HG03442 (cell line): ENCODE results near the gene ANXA6.
"Not testable (repeated sequence)": the region's sequence is repeated elsewhere in the genome, so short reads cannot be mapped to it uniquely, and the experiment has no call there.

ENCODE experiments used
- ATAC-seq: cut with Tn5 transposase; IDR thresholded peaks from one replicate; pipeline ENCODE4 v1.9.1; 2021; ENCODE audit warnings: mild to moderate bottlenecking, moderate library complexity; ENCODE audit not compliant: unreplicated experiment

The ANXA6 gene

DNA sequence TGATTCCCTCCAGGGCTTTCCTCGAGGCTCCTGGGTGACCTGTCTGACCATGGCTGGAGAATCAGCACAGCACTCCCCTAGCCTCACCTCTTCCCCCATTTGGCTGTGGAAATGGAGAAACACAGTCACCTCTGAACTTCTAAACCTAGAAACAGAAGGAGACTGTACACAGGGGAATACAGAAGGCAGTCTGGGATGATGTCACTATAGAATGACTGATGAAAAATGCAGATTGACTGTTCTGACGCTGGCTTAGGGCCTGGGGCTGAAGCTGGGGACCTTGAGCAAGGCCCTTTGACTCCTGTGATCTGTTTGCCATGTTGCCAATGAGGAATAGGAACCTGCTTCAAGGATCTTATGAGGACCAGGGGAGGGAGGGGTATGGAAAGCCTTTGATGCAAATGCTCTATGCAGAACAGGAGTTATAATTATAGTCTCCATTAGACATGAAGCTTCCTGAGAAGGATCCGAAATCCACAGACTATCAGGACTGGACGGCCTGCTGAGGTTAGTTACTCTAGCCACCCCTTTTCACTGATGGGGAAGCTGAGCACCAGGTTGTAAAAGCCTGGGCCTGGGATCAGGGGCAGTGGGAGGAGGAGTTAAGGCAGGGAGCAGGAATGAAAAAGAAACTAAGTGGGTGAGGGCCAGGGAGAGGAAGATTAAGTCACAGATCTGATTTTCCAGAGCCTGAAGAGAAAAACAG lies 24.4 kb upstream of the ANXA6 start:
- ATAC-seq: no peak

- no peak for ATAC-seq
Observed at GRCh38 chr5:151180291-151180690, 22.7 kb upstream of the ANXA6 start.

GRCh38 chr5:151179489-151179840 lies 21.9 kb upstream of the ANXA6 start:
- no peak for ATAC-seq

- no peak for ATAC-seq
Observed at GRCh38 chr5:151178777-151179488, 21.4 kb upstream of the ANXA6 start.

GRCh38 chr5:151178372-151178771 lies 20.8 kb upstream of the ANXA6 start:
- no peak for ATAC-seq

- ATAC-seq: not testable (repeated sequence)
Observed at GRCh38 chr5:151176268-151176667, 18.7 kb upstream of the ANXA6 start.

GRCh38 chr5:151174612-151175101 lies 17.1 kb upstream of the ANXA6 start:
- no peak for ATAC-seq

GRCh38 chr5:151173711-151174611 lies 16.4 kb upstream of the ANXA6 start:
- no peak for ATAC-seq

DNA sequence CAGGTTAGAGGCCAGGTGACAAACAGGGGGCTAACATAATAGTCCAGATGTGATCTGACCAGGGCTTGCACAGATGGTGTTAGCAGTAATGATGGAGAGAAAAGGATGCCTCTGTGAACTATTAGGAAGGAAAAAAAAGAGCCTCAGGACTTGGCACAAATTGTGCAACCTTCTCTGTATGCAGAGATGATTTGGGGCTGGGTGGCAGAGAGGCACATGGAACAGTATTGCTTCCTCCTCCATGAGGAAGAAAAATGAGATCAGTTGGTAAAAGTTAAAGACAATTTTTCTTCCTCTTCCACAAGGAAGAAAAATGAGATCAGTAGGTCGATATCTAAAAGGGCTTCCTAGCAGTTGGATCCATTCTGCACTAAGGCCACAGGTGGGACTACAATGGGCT lies 13.9 kb upstream of the ANXA6 start:
- no peak for ATAC-seq

DNA sequence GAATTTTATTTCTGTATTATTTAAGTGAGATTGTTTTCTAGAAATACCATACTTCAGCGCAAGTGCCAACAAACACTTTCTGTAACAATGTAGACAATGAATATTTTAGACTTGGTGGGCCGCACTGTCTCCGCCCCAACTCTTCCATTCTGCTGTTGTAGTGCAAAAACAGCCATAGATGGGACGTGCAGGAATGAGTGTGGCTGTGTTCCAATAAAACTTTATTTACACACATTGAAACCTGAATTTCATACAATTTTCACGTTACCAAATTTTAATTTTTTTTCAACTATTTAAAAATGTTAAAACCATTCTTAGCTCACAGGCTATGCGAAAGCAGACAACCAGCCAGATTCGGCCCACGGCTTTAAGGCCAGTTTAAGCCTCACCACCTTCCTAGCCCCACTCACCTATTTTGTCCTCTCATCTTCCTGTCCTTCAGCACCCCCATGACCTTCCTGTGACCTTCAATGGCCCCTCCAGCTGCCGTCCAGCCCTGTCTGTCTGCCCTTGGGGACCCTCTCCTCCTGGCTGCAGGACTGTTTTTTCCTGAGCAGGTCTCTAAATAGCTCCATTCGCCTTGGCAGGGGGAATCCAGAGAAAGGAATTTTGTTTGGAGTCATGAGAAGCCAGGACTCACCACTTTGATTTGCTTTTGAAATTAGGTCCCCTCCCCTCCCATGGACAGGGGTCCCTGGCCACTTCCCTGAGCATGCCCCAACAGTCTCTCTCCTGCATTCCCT lies 11.2 kb upstream of the ANXA6 start:
- no peak for ATAC-seq

DNA sequence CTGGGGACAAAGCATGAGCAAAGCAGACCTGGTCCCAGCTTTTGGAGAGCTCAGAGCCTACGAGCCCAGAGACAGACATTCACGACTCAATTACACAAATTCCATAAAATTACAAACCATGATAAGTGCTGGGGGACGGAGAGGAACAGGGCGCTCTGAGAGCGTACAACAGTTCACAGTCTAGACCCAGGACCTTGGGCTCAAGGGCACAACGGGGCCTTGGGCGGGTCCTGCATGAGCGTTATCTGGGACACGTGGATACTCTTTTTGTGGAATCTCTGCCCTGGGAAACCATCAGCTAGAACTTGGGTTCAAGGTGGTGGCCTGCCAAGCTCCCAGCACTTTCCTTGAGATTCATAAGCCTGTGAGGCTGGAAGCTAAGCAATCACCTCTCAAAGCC lies 9.4 kb upstream of the ANXA6 start:
- ATAC-seq: no peak

GRCh38 chr5:151164687-151165392 lies 7.3 kb upstream of the ANXA6 start:
- peak; percentile 85 for ATAC-seq

GRCh38 chr5:151162776-151163175 lies 5.2 kb upstream of the ANXA6 start:
- ATAC-seq: no peak

DNA sequence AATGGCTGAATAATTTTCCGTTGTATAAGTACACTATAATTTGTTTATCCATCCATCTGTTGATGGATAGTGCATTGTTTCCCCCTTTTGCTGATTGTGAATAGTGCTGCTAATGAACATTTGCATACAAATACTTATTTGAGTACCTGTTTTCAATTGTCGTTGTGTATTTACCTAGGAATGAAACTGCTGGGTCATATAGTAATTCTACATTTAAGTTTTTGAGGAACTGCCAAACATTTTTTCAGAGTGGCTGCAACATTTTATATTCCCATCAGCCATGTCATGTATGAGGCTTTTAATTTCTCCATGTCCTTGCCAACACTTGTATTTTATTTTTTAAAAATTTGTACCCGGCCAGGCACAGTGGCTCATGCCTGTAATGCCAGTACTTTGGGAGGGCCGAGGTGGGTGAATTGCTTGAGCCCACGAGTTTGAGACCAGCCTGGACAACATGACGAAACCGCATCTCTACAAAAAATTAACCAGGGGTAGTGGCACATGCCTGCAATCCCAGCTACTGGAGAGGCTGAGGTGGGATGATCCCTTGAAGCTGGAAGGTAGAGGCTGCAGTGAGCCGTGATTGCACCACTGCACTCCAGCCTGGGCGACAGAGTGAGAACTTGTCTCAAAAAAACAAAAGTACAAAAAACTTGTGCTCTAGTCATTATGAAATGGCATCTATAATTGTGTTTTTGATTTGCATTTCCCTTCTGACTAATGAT lies 2.2 kb upstream of the ANXA6 start:
- ATAC-seq: peak; percentile 19

- ATAC-seq: no peak
Observed at GRCh38 chr5:151158287-151158661, 695 bp upstream of the ANXA6 start.

GRCh38 chr5:151156507-151157420 lies 815 bp downstream of the ANXA6 start:
- no peak for ATAC-seq

DNA sequence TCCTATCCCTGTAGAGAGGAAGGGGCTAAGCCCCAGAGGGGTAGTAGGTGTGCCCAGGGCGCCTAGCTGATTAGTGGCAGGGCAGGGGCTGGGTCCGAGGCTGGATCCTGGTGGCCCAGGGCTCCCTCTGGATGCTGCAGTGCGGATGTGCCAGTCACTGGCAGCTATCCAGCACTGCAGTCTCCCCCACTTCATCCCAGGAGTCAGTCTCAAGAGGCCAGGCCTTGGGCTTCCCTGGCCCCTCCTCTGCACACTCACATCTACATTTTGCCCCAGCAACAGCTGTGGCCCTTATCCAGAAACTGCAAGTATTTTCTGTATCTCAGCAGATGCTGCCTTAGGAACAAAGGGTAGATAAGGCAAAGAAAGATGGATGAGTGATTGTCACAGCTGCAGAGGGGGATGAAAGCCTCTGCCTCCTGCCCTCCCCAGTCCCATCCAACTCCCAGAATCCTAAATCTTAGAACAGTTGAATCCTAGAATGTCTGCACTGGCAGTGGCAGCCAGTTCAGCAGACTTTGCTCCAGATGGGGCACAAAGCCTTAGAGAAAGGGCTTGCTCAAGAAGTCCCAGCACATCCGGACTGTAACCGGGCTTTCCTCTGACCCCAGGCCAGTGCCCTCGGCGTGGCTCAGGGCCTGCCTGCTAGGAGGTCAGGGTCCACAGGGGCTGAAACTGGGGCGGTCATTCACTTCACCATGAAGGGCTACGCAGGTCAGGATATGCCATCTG lies 1.6 kb downstream of the ANXA6 start:
- no peak for ATAC-seq
